A673 (cell line): ENCODE data around the gene LRRN2. TPM values are rescaled to one million over a fixed set of nuclear protein-coding genes. Genes with fewer than 3 reads are reported as not detected.

ENCODE experiments used
- BruUV-seq: library from RNA; stranded (reverse); fragments of 400-500 nt; replicated peaks from 2 replicates; lab custom pipeline; 2021; lab: Mats Ljungman, UMichigan
- CTCF ChIA-PET: fragments of 300-600 bp; sonication (Branson Sonifier 250); formaldehyde crosslinking; loops from one replicate; lab custom pipeline; 2022; ENCODE audit warnings: antibody characterized with exemption; lab: Charles Lee
- POLR2A ChIA-PET: fragments of 300-600 bp; sonication (Branson Sonifier 250); formaldehyde crosslinking; loops from one replicate; lab custom pipeline; 2022; ENCODE audit warnings: antibody characterized with exemption; ENCODE audit not compliant: low non-redundant PET; lab: Charles Lee
- DNase-seq: peaks from one replicate; pipeline ENCODE4 v3.0.0-alpha.2; 2015; ENCODE audit warnings: low spot score
- H3K27ac ChIP-seq: fragments of 200-600 bp; sonication (generic); 2 replicates; pipeline ENCODE4 v1.5.1; 2016; ENCODE audit warnings: mixed run types, low read depth, mild to moderate bottlenecking, mixed read lengths, antibody characterized with exemption, low read length; ENCODE audit not compliant: poor library complexity, severe bottlenecking
- H3K27me3 ChIP-seq: fragments of 200-600 bp; sonication (generic); replicated peaks from 2 replicates; pipeline ENCODE4 v1.6.1; 2017; ENCODE audit warnings: mixed run types, low read depth, mild to moderate bottlenecking, mixed read lengths, antibody characterized with exemption, low read length; ENCODE audit not compliant: insufficient read depth, poor library complexity
- H3K36me3 ChIP-seq: fragments of 200-600 bp; sonication (generic); 2 replicates; pipeline ENCODE4 v1.6.1; 2016; ENCODE audit warnings: mixed run types, mild to moderate bottlenecking, mixed read lengths, antibody characterized with exemption, low read length; ENCODE audit not compliant: insufficient read depth, poor library complexity, severe bottlenecking
- H3K4me1 ChIP-seq: fragments of 200-600 bp; sonication (generic); 2 replicates; pipeline ENCODE4 v1.6.1; 2017; ENCODE audit warnings: mixed run types, mild to moderate bottlenecking, mixed read lengths, antibody characterized with exemption, low read length; ENCODE audit not compliant: insufficient read depth, poor library complexity, severe bottlenecking
- H3K4me3 ChIP-seq: fragments of 200-600 bp; sonication (generic); 2 replicates; pipeline ENCODE4 v1.5.1; 2016; ENCODE audit warnings: low read depth, mixed run types, mild to moderate bottlenecking, mixed read lengths, low read length; ENCODE audit not compliant: poor library complexity, severe bottlenecking
- H3K9me3 ChIP-seq: fragments of 200-600 bp; sonication (generic); 2 replicates; pipeline ENCODE4 v1.6.1; 2016; ENCODE audit warnings: mixed run types, low read depth, mild to moderate bottlenecking, mixed read lengths, antibody characterized with exemption, low read length; ENCODE audit not compliant: poor library complexity, severe bottlenecking
- EZH2 ChIP-seq: fragments of 200-600 bp; sonication (generic); IDR thresholded peaks from 2 replicates; pipeline ENCODE4 v1.6.1; 2017; ENCODE audit warnings: borderline replicate concordance, low read depth, mild to moderate bottlenecking, mixed read lengths, antibody characterized with exemption, low read length; ENCODE audit not compliant: poor library complexity, severe bottlenecking
- intact Hi-C: fragments of 100-400 bp; cut with micrococcal nuclease; formaldehyde crosslinking; loops from one replicate; pipeline ENCODE4 v1.10.0; 2022; ENCODE audit not compliant: unreplicated experiment
- total RNA-seq: library from RNA; stranded (reverse); gene quantifications from 2 replicates; pipeline ENCODE4 v1.2.3, GENCODE V29; 2021
- TF ChIP-seq, protein P1 (sequence below): fragments of 300-800, 200-600 bp; sonication (generic); conservative IDR thresholded peaks from 2 replicates; pipeline ENCODE4 v1.5.1; 2017; ENCODE audit warnings: low read depth, mild to moderate bottlenecking, antibody characterized with exemption, low read length, moderate library complexity, mixed read lengths

The LRRN2 gene
- total RNA-seq, 1 experiment from 2014 or later = not detected

GRCh38 chr1:204695692-204696091 lies 10.2 kb upstream of the LRRN2 start:
- BruUV-seq = no TSS peak
- Histone ChIP-seq H3K27me3 (peaks cover 5% of the 10 kb centered on the region), H3K36me3 (no peaks in the 10 kb centered on the region), H3K4me3 (no peak overlapping the region), H3K4me1 (no peaks in the 10 kb centered on the region), H3K9me3 (no peaks in the 10 kb centered on the region), H3K27ac (no peak overlapping the region)
- POLR2A ChIA-PET = no interaction called here
- CTCF ChIA-PET = no interaction called here
- intact Hi-C loops = no loop called here
- no peak for DNase-seq
- TF ChIP-seq EZH2 = no peak
- TF ChIP-seq, protein P1, sequence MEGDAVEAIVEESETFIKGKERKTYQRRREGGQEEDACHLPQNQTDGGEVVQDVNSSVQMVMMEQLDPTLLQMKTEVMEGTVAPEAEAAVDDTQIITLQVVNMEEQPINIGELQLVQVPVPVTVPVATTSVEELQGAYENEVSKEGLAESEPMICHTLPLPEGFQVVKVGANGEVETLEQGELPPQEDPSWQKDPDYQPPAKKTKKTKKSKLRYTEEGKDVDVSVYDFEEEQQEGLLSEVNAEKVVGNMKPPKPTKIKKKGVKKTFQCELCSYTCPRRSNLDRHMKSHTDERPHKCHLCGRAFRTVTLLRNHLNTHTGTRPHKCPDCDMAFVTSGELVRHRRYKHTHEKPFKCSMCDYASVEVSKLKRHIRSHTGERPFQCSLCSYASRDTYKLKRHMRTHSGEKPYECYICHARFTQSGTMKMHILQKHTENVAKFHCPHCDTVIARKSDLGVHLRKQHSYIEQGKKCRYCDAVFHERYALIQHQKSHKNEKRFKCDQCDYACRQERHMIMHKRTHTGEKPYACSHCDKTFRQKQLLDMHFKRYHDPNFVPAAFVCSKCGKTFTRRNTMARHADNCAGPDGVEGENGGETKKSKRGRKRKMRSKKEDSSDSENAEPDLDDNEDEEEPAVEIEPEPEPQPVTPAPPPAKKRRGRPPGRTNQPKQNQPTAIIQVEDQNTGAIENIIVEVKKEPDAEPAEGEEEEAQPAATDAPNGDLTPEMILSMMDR = no peak

GRCh38 chr1:204694145-204694544 lies 8.6 kb upstream of the LRRN2 start:
- TF ChIP-seq, protein P1 = no peak
- no peak for TF ChIP-seq EZH2
- Histone ChIP-seq H3K4me3 (no peak overlapping the region), H3K36me3 (no peaks in the 10 kb centered on the region), H3K9me3 (no peaks in the 10 kb centered on the region), H3K4me1 (no peaks in the 10 kb centered on the region), H3K27me3 (peaks cover 6% of the 10 kb centered on the region), H3K27ac (no peak overlapping the region)
- BruUV-seq = no TSS peak
- intact Hi-C loops = no loop called here
- ChIA-PET POLR2A (no interaction called here), CTCF (interaction anchor here (0.6 kb wide), 1 partner anchor 74 kb away, joined by 5 read pairs; no protein-coding TSS in a partner anchor)
- no peak for DNase-seq

- CTCF ChIA-PET = no interaction called here
- H3K36me3 ChIP-seq = no peaks in the 10 kb centered on the region
- intact Hi-C loops = no loop called here
- H3K9me3 ChIP-seq = no peaks in the 10 kb centered on the region
- POLR2A ChIA-PET = no interaction called here
- peaks cover 17% of the 10 kb centered on the region for H3K27me3 ChIP-seq
- H3K4me3 ChIP-seq = no peak overlapping the region
- H3K27ac ChIP-seq = no peak overlapping the region
- no peaks in the 10 kb centered on the region for H3K4me1 ChIP-seq
- no peak for DNase-seq
- no TSS peak for BruUV-seq
- TF ChIP-seq EZH2 = no peak
- TF ChIP-seq, protein P1 = no peak
Measured at GRCh38 chr1:204692841-204693356, 7.4 kb upstream of the LRRN2 start.
